GM19463 (cell line): ENCODE results near the gene KRTAP3-3.
"Not testable (repeated sequence)": the region's sequence is repeated elsewhere in the genome, so short reads cannot be mapped to it uniquely, and the experiment has no call there.

Experiments used
- ATAC-seq: cut with Tn5 transposase; IDR thresholded peaks from one replicate; pipeline ENCODE4 v1.9.1; 2021; ENCODE audit warnings: mild to moderate bottlenecking, moderate library complexity; ENCODE audit not compliant: unreplicated experiment

The KRTAP3-3 gene

GRCh38 chr17:40993839-40994238 is at the start of gene KRTAP3-3:
TSS of gene KRTAP3-3 (minus strand) at chr17:40994164. CDS start at chr17:40994097, 67 bp downstream.
- no peak for ATAC-seq

GRCh38 chr17:41042953-41043352 is 49.0 kb upstream of the KRTAP3-3 start:
- ATAC-seq, result no peak

- not testable (repeated sequence) for ATAC-seq
Observed at GRCh38 chr17:41040783-41041571, 47.0 kb upstream of the KRTAP3-3 start, which contains the start of gene KRTAP1-1. TSS of gene KRTAP1-1 (minus strand) at chr17:41041450. CDS start at chr17:41041397, 53 bp downstream.

- no peak for ATAC-seq
Observed at GRCh38 chr17:41037853-41038350, 43.9 kb upstream of the KRTAP3-3 start.

GRCh38 chr17:41034346-41034935 is 40.5 kb upstream of the KRTAP3-3 start, which contains the start of gene KRTAP1-3:
TSS of gene KRTAP1-3 (minus strand) at chr17:41034874. CDS start at chr17:41034821, 53 bp downstream.
- not testable (repeated sequence) for ATAC-seq

- no peak for ATAC-seq
Observed at GRCh38 chr17:41029633-41030245, 35.8 kb upstream of the KRTAP3-3 start, which contains the start of gene KRTAP1-4. TSS of gene KRTAP1-4 (minus strand) at chr17:41030195. CDS start at chr17:41030078, 117 bp downstream.

- no peak for ATAC-seq
Observed at GRCh38 chr17:41026715-41027471, 32.9 kb upstream of the KRTAP3-3 start, which contains the start of gene KRTAP1-5. TSS of gene KRTAP1-5 (minus strand) at chr17:41027208. CDS start at chr17:41027155, 53 bp downstream.

GRCh38 chr17:41024697-41025096 is 30.7 kb upstream of the KRTAP3-3 start:
- ATAC-seq, result no peak

GRCh38 chr17:41020336-41020735 is 26.4 kb upstream of the KRTAP3-3 start:
- ATAC-seq, result no peak

- ATAC-seq, result no peak
Observed at GRCh38 chr17:41019415-41019814, 25.5 kb upstream of the KRTAP3-3 start.

GRCh38 chr17:41018541-41018940 is 24.6 kb upstream of the KRTAP3-3 start:
- ATAC-seq, result no peak

- no peak for ATAC-seq
Observed at GRCh38 chr17:41016578-41017215, 22.7 kb upstream of the KRTAP3-3 start.

- no peak for ATAC-seq
Observed at GRCh38 chr17:41015454-41015853, 21.5 kb upstream of the KRTAP3-3 start.

GRCh38 chr17:41013606-41014005 is 19.6 kb upstream of the KRTAP3-3 start:
- no peak for ATAC-seq

GRCh38 chr17:41013181-41013580 is 19.2 kb upstream of the KRTAP3-3 start:
- no peak for ATAC-seq

- no peak for ATAC-seq
Observed at GRCh38 chr17:41012326-41013120, 18.6 kb upstream of the KRTAP3-3 start.

GRCh38 chr17:41010441-41010840 is 16.5 kb upstream of the KRTAP3-3 start:
- no peak for ATAC-seq

GRCh38 chr17:41009936-41010335 is 16.0 kb upstream of the KRTAP3-3 start:
- ATAC-seq, result no peak

GRCh38 chr17:41009301-41009760 is 15.4 kb upstream of the KRTAP3-3 start:
- ATAC-seq, result no peak
